Ishikawa (cell line): ENCODE data around the gene VPS26A.

ENCODE experiments used
- CEBPB ChIP-seq: IDR thresholded peaks from 2 replicates; pipeline ENCODE4 v1.6.1; 2012
- CREB1 ChIP-seq: IDR thresholded peaks from 2 replicates; pipeline ENCODE4 v1.6.1; 2012; ENCODE audit warnings: low read depth
- EGR1 ChIP-seq: IDR thresholded peaks from 2 replicates; pipeline ENCODE4 v1.6.1; 2012
- EP300 ChIP-seq: IDR thresholded peaks from 2 replicates; pipeline ENCODE4 v1.6.1; 2012; ENCODE audit warnings: borderline replicate concordance
- FOXM1 ChIP-seq: IDR thresholded peaks from 2 replicates; pipeline ENCODE4 v1.6.1; 2012; ENCODE audit warnings: low read depth, borderline replicate concordance
- MAX ChIP-seq: IDR thresholded peaks from 2 replicates; pipeline ENCODE4 v1.6.1; 2012
- NFIC ChIP-seq: IDR thresholded peaks from 2 replicates; pipeline ENCODE4 v1.6.1; 2012
- RAD21 ChIP-seq: IDR thresholded peaks from 2 replicates; pipeline ENCODE4 v1.6.1; 2012; ENCODE audit warnings: low read depth
- REST ChIP-seq: IDR thresholded peaks from 2 replicates; pipeline ENCODE4 v1.6.1; 2012; ENCODE audit warnings: low read depth, mild to moderate bottlenecking
- TAF1 ChIP-seq: IDR thresholded peaks from 2 replicates; pipeline ENCODE4 v1.6.1; 2012; ENCODE audit warnings: low read depth, mild to moderate bottlenecking
- TCF12 ChIP-seq: IDR thresholded peaks from 2 replicates; pipeline ENCODE4 v1.6.1; 2012; ENCODE audit warnings: low read depth
- TEAD4 ChIP-seq: IDR thresholded peaks from 2 replicates; pipeline ENCODE4 v1.6.1; 2012
- USF1 ChIP-seq: IDR thresholded peaks from 2 replicates; pipeline ENCODE4 v1.6.1; 2012
- YY1 ChIP-seq: IDR thresholded peaks from 2 replicates; pipeline ENCODE4 v1.6.1; 2012; ENCODE audit warnings: low read depth
- ZBTB7A ChIP-seq: IDR thresholded peaks from 2 replicates; pipeline ENCODE4 v1.6.1; 2012; ENCODE audit warnings: low read depth

Gene VPS26A

GRCh38 chr10:69160809-69161241 lies 36.8 kb downstream of the VPS26A start:
- no peak for TF ChIP-seq NFIC
- TF ChIP-seq MAX = no peak
- TF ChIP-seq CREB1 = no peak
- no peak for TF ChIP-seq ZBTB7A

GRCh38 chr10:69168493-69168892 lies 44.5 kb downstream of the VPS26A start:
- no peak for TF ChIP-seq CEBPB
- no peak for TF ChIP-seq CREB1
- TF ChIP-seq ZBTB7A = no peak
- TF ChIP-seq TAF1 = no peak
- TF ChIP-seq EP300 = no peak
- no peak for TF ChIP-seq YY1

- TF ChIP-seq USF1 = no peak
- TF ChIP-seq TCF12 = no peak
- TF ChIP-seq TAF1 = no peak
- no peak for TF ChIP-seq TEAD4
- no peak for TF ChIP-seq CREB1
- TF ChIP-seq CEBPB = no peak
- no peak for TF ChIP-seq REST
- no peak for TF ChIP-seq MAX
- TF ChIP-seq NFIC = no peak
- no peak for TF ChIP-seq EP300
- no peak for TF ChIP-seq YY1
- no peak for TF ChIP-seq ZBTB7A
- no peak for TF ChIP-seq EGR1
- no peak for TF ChIP-seq FOXM1
These were observed 48.4 kb downstream of the VPS26A start for GRCh38 chr10:69172241-69172982.

GRCh38 chr10:69176823-69177222 lies 52.8 kb downstream of the VPS26A start:
- TF ChIP-seq RAD21 (no peak), EP300 (no peak), MAX (no peak), TAF1 (no peak), CREB1 (no peak), REST (no peak), FOXM1 (no peak), NFIC (no peak), YY1 (no peak), USF1 (no peak), EGR1 (no peak), TCF12 (no peak), ZBTB7A (no peak), TEAD4 (no peak), CEBPB (no peak)

- TF ChIP-seq REST = no peak
- no peak for TF ChIP-seq MAX
- TF ChIP-seq USF1 = no peak
These were observed 55.2 kb downstream of the VPS26A start for GRCh38 chr10:69179089-69179742.
